GM18907 (cell line): Measurements from ENCODE around the gene MRPS2.

Experiments
- ATAC-seq: cut with Tn5 transposase; IDR thresholded peaks from one replicate; pipeline ENCODE4 v1.9.1; 2021; ENCODE audit warnings: mild to moderate bottlenecking, moderate library complexity; ENCODE audit not compliant: unreplicated experiment

Gene MRPS2

DNA sequence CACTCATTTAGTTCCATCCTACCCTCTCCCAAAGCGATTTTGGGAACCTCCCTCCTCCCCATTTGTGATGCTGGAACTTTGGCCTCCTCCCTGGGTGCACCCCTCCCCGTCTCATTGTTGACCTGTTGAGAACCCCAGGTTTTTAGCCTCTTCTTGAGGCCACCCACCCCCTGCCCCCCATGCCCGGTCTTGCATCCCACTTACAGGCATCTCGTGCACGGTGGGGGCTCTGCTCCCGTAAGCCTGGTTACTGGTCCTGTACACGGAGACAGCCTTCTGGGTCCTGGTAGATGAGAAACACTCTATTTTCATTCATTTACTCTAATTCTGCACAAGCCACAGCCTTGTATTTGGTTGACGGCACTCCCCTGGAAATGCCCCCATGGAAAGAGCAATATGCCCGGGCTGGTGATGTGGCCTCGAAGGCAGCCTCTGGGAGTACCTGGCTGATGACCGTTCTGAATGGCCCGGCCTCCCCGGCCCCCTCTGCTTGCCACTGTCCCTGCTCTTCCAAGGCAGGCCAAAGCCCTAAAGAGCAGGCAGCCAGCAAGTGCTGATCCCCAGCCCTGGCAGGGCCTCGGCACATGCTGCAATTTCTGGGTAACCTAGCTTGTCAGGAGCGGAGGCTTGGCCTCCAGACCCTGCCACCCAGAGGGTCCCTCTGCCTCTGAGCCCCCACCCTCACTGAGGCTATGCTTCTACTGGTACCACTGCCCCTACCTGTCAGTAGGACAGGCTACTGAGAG is 1.9 kb upstream of the MRPS2 start:
- no peak for ATAC-seq

DNA sequence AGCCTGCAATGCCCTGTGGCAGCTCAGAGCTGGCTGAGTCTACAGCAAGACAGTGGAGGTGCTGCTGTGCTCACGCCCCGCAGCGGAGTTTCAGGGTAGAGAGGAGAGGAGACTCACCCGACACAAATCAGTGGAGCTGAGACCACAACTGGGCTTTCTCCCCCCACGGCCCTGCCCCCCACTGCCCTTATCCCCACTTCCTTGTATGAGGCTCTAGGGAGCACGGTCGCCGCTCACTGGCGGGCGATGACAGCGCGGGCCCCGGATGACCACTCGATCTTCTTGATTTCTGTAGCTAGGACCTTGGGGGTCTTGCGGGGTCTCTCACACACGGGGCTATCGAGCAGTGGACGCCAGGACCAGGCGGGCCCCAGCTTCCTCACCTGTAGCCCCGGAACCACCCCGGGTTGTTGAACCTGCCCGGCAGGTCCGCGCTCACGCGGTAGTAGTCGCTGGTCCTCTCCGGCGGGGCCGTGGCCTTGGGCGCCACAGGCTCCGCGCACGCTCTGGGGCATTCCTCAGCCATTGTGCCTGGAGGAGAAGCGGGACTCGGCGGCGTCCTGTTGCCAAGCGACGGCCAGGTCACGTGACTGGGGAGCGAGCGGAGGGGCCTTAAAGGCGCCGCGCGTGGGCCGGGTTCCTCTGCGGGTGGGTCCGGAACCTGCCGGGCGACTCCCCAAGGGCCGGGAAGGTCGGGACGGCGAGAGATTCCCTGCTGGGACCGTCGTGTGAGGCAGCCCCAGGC is 984 bp upstream of the MRPS2 start:
- ATAC-seq = peak; percentile 59

DNA sequence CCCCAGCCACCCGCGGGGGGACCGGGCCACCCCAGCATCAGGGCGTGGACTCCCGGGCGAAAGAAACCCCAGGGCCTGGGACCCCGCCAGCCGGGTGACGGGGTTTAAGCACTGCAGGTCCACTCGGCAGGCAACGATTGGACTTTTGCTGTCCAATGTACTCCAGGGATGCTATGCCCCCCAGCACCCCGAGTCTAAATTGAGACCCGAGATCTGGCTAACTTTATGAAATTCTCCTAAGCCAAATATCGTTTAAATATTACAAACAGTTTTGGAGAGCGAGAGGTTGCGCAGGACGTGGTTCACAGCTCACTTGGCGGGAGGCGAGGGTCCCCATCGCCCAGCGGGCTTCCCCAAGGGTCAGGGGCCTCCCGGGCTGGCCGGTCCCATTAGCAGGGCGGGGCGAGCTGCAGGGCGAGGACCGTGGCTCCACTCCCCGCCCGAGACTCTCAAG is 384 bp upstream of the MRPS2 start:
- ATAC-seq = peak; percentile 13

DNA sequence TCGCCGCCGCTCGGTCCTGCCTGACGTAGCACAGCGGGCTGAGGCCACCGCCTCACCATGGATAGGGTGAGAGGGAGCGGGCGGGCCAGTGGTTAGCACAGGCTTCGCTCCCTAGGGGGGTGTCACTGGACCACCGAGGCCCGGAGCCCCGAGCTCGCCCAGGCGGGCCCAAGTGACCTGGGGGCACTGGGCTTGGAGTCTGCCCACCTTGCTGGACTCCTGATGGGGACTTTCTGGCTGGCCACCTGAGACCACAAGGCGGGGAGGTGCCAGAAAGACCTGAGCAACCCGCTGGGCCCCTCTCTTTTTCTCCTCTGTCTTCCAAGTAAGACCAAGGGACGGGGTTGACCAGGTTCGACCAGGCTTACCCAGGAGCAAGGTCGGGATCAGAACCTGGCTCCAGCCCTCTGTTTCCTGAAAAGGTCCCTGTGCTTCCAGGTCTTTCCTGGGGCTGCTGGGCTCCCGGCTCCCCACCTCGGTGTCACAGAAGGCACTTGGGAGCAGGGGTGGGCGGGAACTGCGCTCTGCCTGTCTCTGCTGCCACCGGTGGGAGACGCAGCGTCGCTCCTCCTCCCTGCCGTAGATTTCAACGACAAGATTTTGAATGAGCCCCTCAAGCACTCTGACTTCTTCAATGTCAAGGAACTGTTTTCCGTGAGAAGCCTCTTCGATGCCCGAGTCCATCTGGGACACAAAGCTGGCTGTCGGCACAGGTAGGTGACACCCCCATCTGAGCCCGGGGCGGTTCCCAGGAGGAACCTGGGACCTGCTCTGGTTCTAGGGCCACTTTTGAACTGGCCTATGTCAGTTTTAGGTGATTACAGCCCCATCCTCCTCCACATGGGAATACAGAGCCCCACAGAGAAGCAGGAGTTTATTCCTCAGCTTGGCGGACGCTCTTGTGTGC is 1.0 kb downstream of the MRPS2 start:
- ATAC-seq = no peak

DNA sequence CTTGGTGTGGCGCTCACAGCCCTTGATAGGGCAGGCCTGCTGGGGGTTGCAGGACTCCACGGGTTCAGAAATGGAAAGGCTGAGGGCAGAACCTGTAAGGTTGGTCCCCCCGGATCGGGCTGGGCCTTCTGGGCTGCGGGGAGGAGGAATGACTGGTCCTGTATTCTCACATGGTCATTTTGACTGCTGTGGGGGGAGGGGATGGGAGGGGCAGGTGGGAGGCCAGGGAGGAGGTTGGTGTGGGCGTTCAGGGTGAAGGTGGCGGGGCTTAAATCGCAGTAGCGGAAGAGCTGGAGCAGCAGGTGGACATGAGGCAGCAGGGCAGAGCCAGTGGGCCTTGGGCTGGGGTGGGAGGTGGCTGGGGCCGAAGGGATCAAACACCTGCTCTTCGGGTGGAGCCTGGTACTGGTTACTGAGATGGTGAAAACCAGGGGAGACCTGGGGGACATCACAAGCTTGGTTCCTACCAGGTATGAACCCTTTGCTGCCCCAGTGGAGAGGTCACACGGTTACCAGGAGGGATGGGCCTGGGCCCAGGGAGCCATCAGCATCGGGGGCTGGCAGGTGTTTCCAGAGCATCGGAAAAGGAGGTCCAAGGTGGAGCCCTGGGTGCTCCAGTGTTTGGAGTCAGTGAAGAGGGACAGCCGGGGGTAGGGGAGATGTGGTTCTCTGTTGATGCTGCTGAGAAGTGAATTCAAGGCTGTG is 1.8 kb downstream of the MRPS2 start:
- no peak for ATAC-seq

DNA sequence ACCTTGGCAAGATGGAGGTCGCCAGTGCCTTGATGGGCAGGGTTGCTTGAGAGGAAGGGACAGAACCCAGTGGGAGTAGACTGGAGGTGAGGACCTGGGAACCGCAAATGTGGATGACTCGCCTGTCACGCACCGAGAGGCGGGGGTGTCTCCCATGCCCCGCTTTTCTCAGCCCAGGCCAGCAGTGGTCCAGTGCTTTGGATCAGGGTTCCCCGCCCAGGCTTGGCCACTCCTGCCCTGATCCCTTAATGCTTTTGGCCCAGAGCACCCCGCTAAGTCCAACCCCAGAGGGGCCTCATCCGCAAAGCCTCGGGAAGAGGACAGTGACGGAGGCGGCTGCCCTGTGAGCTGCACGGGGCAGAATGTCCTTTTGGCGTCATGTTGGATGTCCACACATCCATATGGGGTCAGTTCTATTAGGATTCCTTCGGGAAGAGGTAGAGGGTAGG is 2.4 kb downstream of the MRPS2 start:
- no peak for ATAC-seq

DNA sequence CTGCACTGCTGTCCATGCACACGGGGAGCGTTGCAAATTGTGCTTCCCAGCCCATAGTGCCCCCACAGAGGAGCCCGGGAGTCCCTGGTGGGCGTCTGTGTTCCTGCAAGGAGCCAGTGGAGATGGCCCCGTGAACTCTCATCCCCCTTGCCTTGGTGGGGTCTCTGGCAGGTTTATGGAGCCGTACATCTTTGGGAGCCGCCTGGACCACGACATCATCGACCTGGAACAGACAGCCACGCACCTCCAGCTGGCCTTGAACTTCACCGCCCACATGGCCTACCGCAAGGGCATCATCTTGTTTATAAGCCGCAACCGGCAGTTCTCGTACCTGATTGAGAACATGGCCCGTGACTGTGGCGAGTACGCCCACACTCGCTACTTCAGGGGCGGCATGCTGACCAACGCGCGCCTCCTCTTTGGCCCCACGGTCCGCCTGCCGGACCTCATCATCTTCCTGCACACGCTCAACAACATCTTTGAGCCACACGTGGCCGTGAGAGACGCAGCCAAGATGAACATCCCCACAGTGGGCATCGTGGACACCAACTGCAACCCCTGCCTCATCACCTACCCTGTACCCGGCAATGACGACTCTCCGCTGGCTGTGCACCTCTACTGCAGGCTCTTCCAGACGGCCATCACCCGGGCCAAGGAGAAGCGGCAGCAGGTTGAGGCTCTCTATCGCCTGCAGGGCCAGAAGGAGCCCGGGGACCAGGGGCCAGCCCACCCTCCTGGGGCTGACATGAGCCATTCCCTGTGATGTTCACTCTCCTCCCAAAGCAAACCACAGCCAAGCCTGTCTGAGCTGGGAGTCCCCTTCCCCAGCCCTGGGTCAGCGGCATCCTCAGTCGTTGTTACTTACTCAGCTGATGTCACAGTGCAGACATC is 3.1 kb downstream of the MRPS2 start:
- no peak for ATAC-seq

DNA sequence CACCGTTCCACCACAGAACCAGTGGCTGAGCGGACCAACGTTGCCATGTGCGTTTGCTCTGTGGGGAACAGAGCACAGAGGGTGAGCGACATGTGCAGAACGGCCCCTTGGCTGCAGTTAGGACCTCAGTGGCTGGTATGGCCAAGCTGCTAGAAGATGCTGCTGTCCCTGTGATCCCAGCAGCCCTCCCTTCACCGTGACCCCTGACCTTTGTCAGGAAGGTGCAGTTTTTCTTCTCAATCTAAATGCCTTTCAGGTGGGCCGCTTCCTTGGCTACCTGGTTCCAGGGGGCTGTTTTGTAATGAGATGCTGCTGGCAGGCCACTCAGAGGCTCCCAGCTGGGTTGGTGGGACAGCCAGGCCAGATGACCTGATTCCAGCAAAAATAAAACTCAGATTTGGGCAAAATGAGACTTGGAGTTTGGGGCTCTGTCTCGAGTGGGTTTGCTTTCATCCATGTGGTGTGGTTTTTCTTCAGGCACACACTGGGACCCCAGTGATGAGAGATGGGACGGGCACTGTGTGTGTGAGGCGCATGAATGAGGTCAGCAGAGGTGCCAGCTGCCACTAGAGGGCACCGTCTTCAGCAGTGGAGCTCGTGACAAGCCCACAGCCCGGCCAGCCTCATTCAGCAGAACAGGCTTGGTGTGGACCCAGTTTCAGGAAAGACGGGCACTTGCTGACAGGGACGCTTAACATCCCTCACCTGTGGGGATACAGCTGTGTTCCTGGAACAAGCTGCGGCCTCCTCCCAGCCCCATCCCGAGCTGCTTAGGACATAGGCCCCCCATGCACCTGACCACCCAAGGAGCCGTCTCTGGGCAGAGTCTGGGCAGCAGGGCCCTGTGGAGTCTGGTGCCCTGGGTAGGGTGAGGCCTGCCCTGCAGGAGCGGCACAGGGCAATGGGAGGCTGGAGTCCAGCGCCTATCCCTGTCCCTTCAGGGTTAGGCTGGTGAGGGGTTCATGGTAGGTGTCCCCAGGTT is 4.1 kb downstream of the MRPS2 start:
- no peak for ATAC-seq

DNA sequence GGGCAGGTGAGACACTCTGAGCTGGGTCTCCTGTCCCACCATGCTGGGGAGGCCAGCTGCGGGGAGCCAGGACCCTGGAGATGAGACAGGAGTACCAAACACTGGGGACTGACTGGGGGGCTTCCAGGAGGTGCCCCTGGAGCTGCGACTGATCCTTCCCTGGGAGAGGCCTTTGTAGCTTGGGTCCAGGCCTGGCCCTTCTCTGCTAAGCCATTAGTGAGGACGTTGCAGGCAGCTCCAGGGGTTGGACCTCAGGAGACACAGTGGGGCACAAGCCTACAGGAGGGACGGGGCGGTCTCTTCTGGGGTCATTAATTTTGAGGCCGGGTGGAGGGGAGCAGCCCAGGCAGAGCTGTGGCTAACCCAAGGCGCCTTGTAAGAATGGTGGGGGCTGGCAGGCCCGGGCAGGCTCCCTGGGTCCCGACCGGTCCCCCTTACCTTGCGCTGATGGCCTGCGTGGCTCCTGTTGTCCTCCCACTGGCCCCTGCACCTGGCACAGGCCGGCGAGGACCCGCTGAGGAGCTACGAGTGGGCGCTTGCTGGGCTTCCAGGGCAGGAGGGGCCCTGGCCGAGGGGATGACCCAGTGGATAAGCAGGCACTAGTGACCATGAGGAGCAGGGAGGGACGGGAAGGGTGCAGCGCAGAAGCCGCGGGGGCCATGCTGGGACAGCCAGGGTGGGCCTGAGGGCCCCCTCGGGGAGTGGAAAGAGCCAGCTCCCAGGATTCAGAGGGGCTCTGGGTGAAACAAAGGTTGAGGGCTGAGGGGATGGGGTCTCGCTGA is 5.1 kb downstream of the MRPS2 start:
- ATAC-seq = no peak

DNA sequence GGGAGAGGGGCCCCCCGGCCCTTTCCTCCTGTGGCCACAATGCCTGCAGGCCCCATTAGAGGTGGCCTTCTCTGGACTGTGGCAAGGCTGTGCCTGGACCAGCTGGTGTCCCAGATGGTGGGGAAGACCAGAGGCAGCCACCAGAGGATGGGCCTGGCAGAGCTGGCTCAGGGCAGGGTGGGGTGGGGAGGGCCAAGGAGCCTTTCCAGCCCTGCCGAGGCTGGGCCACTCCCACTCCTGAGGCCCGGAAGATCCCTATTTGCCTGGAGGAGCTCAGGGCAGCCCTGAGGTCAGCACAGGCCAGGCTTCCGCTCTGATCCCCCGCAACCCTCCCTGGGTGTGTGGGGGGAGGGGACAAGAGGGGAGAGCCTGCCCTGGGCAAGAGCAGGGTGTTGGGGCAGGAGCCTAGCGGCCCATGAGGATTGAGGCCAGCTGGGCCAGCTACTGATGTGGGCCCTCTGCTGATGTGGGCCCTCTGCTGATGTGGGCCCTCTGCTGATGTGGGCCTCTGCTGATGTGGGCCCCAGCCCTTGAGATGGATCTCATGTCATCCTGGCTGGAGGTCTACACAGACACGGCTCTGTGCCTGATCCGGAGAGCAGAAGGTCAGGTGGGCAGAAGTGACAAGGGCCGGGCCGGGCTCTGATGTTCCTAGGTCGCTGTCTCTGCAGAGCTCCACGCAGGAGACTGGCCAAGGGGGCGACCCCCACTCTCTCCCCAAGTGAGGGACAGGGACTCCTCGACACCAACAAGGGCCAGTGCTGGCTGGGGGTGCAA is 6.0 kb downstream of the MRPS2 start:
- ATAC-seq = no peak

DNA sequence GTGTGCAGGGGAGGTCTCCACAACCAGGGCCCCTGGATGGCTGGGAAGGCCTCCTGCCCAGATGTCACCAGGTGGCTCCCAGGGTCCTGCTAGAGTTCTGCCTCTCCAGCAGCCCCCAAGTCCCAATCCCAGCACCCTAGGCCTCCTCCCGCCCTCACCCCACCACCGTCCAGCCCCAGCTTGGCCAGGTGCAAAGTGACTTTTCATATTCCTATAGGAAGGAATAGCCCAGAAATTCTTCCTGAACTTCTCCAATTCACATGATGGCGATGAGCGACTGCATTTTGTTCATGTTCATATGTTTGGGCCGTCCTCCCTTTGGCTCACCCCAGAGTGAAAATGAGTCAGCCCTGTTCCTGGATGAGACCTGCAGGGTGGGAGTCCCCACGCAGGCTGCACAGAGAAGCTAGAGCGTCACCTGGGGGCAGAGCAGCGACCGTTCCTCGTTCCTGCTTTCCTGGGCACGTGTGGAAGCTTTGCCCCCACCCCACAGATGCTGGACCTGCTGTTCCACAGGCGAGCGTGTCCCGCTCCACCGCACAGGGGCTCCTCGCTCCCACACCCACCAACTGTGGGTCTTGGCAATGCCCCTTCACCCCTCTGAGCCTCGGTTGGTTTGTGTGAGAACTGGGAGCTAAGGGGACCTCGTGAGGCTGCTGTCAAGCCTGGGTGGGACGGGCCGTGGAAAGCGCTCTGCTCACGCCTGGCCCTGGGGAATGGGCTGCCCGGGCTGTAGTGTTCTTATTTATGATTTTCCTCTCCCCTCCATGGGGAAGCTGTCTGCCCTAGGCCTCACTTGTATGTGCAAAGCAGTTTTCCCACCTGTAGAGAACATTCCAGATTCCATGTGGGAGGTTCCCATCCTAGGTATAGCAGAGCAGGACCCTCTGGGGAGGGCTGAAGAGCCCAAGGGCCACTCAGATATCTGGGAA is 6.9 kb downstream of the MRPS2 start:
- no peak for ATAC-seq

DNA sequence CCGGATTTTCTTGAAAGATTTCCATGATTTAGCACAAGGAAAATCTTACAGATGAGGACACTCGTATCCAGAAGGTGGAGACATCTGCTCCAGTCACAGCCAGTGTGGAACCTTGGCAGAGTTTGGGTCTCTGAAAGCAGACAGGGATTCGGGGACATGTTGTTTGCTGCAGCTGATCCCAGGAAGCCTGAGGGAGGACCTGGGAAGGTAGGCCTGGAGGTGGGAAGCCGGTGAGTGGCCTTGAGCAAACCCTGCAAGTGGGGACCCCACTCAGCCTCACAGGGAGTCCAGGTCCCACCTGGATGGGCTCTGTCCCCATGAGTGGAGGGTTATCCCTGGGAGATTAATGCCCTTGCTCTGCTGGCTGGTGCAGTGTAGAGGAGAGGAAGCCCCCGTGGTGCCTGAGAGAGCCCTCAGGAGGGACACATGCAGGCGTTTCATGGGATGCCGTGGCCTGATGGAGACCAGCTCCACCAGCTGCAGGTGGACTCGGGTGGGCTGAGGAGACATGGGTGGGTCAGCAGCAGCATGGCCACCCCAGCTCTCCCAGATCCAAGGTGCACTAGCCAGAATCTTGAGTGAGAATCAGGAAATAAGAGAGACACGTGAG is 7.8 kb downstream of the MRPS2 start:
- no peak for ATAC-seq

DNA sequence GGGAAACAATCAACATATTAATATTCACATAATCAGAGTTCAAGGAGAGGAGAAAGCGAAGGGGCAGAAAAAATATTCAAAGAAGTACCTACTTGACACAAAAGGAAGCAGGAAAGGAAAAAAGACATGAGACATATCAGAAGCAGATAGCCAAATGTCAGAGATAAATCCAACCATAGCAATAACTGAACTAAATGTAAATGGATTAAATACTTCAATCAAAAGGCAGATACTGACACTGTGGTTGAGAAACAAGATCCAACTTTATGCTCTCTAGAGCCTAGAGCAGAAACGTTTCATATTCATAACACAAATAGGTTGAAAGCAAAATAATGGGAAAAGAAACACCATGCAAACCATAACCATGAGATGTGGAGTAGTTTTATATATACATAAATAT is 9.0 kb downstream of the MRPS2 start:
- ATAC-seq = no peak

DNA sequence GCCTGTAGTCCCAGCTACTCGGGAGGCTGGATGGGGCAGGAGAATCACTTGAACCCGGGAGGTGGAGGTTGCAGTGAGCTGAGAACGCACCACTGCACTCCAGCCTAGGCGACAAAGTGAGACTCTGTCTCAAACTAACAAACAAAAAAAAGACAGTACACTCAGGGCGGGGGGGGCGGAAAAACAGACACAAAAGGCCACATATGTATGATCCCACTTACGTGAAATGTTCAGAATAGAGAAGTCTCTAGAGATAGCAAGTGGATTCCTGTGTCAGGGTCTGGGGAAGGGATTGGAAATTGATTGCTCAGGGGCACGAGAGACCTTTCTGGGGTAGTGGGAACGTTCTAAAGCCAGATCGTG is 11.7 kb downstream of the MRPS2 start:
- ATAC-seq = no peak

DNA sequence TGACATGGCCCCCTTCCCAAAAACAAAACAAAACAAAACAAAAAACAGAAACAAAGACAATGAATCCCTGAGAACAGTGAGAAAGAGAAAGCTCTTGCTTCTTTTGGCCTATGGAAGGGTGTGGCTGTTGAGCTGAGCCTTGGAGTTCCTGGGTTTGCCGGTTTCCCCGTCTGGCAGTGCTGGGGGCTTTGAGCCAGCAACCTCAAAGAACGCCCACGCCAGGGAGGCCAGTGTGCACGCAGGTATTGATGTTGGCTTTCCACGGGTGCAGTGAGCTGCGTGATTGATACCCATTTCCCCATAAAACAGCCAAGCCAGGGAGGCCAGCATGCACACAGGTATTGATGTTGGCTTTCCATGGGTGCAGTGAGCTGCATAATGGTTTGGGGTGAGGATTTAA is 12.4 kb downstream of the MRPS2 start:
- no peak for ATAC-seq
